Erythroblast (primary cell): ENCODE measurements around the gene EIPR1.

Experiments used
- GATA1 ChIP-seq: IDR thresholded peaks from 2 replicates; pipeline ENCODE4 v1.6.1; 2011; ENCODE audit warnings: low read depth, mild to moderate bottlenecking, control low read depth, low read length, moderate library complexity
- POLR2A ChIP-seq: IDR thresholded peaks from 2 replicates; pipeline ENCODE4 v1.6.1; 2011; ENCODE audit warnings: mild to moderate bottlenecking, low read length

DNA sequence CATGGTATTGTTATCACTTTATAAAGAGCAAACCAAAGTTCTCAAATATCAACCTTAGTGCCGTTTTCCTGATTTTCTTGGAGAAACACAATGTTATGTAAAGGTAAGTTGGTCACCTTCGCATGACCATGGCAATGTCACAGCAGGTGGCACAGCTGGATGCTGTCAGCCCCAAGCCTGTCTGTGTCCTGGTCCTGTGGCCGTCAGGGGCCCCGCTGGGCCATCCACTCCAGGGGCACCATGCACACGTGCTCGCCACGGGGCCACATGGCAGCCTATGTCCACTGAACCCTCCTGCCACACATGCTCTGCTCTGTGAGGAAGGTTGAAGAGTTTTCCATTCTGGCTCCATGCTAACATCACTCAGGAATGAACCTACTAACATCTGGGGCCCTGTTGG, 85.9 kb downstream of the EIPR1 start:
- TF ChIP-seq POLR2A (no peak), GATA1 (no peak)
